Muscle of arm (tissue), 12 donors: ENCODE data around the gene AXIN1. TPM values are rescaled to one million over a fixed set of nuclear protein-coding genes. Genes with fewer than 3 reads are reported as not detected.

Source experiments
- DNase-seq: peaks from one replicate; pipeline ENCODE4 v3.0.0-alpha.2; 2013
- polyA plus RNA-seq, 12 donors: library from polyadenylated mRNA; unstranded; fragments of 120-200 nt; gene quantifications; one replicate each; pipeline ENCODE4 v1.2.1, GENCODE V29; 2013; ENCODE audit not compliant: insufficient read length in 12 of 12

Gene AXIN1
- polyA plus RNA-seq, 12 donors: 8.1 to 21.7 (median 10.7) TPM; not detected in 1

- DNase-seq: no peak
These were observed 46.5 kb downstream of the AXIN1 start for GRCh38 chr16:305916-306626.

- DNase-seq: no peak
These were observed 48.6 kb downstream of the AXIN1 start for GRCh38 chr16:303760-304505.

- no peak for DNase-seq
These were observed 50.6 kb downstream of the AXIN1 start for GRCh38 chr16:301950-302349.

- DNase-seq: no peak
These were observed 51.3 kb downstream of the AXIN1 start for GRCh38 chr16:301235-301634.

- no peak for DNase-seq
These were observed 54.7 kb downstream of the AXIN1 start for GRCh38 chr16:297832-298231.

- DNase-seq: no peak
These were observed 55.6 kb downstream of the AXIN1 start for GRCh38 chr16:296806-297510.

GRCh38 chr16:296276-296675, 56.2 kb downstream of the AXIN1 start:
- DNase-seq: no peak

- no peak for DNase-seq
These were observed 59.3 kb downstream of the AXIN1 start for GRCh38 chr16:293043-293775.

- no peak for DNase-seq
These were observed 61.0 kb downstream of the AXIN1 start for GRCh38 chr16:291539-291938.

GRCh38 chr16:290681-291405, 61.7 kb downstream of the AXIN1 start:
- DNase-seq: no peak

GRCh38 chr16:290015-290680, 62.4 kb downstream of the AXIN1 start:
- no peak for DNase-seq

GRCh38 chr16:289395-289997, 63.0 kb downstream of the AXIN1 start:
- DNase-seq: no peak

- DNase-seq: no peak
These were observed 64.3 kb downstream of the AXIN1 start for GRCh38 chr16:287981-288920.

GRCh38 chr16:287298-287811, 65.2 kb downstream of the AXIN1 start:
- no peak for DNase-seq

- no peak for DNase-seq
These were observed 65.8 kb downstream of the AXIN1 start for GRCh38 chr16:286491-287297.

GRCh38 chr16:285146-286055, 67.1 kb downstream of the AXIN1 start:
- DNase-seq: no peak
